ENCODE data around the gene CSRNP3.

CSRNP3 gene

DNA sequence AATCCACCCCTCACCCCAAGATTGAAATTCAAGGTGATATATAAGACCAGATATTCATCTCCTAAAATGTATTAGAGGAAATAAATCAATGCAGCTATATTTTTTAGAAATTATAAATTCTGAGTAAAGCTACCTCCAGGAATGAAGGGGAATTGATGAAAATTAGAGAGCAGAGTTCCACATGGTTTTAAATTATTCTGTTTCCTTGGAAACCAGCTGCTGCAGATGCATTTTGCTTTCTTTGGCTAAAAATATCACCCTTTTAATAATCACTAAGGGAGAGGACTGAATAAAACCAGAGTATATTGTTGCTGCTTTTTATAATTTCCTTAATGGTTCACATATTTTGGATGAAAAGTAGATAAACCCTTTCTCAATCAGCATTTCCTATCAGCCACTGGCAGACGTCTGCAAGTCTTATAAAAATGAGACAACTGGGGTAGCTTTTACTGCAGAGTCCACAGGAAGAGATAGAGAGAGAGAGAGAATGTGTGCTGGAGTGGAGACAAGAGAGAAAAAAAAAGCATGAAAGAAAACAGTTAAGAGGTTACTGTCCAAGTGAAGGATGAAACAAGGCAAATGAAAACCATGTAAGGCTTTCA lies 2.0 kb downstream of the CSRNP3 start:
- no peak for DNase-seq

DNA sequence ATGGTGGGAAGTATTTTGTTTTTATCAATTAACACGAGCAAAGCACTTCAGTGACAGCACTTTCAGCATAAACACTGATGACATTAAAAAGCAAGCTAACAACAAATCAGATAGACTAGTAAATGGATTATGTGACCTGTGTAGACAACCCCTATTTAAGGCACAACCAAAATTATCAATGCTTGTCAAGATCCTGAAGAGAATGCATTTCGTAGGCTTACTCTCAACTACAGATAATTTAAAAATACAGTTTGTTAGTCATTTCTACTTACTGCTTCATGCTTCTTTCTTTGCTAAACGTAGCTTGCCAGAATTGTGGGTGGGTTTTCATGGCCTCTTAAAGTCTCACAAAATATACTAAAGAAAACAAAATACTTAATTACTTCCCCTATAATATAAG lies 3.4 kb downstream of the CSRNP3 start:
- no peak for DNase-seq

DNA sequence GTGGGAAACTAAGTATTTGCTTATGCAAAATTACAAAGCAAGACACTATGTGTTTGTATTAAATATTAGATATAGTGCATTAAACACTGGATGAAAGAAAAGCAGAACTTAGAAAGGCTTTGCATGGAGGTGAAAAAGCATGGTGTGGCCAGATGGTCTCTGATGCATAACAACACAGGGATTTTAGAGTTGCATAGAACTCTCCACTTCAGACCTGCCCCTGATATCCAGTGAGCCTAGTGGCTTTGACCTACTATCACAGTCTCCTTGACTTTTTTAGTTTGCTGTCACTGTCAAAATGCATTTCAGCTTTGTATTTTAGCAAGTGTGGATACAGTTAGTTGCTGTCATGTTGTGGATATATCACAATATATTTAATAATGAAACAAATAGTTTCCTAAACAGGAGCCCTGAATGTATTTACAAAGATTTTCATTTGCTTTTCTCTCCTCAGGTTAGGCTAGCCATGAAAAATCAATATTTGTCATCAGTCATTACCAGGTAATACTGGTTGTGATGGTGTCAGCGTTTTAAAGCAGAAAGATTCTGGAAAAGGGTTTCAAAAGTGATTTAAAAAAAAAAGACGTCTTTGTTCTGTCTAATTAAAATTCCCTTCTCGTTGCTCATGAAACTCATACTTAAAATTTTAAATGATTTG lies 5.2 kb downstream of the CSRNP3 start:
- no peak for DNase-seq

DNA sequence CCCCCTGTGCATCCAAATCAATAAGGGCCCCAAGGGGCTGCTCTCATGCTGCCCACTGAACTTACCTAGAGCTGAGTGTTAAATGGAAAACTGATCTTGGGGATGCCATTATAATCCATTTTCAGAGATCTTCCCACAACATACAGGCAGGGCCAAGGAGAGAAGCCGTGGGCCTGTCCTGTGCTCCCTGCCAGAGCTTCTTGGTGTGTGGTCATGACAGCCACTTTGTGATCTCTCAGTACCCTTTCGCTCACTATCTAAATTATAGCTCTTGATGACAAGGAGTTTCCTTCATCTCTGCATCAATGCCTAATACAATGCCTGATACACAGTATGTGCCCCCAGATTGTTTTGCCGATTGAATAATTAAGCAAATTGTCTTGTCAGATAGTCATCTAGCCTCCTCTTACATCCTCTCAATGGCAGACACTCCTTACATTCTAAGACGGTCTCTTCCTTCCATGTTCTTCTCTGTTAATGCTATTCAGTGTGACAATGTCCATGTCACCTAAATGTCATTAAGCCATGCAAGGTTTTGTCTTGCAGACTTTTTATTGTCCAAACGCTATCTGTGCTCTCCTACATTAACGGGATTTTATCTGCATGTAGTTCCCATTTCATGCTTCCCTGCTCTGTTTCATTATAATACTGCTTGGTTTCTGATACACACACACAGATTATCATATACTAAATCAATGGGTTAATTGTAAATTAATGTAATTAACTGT lies 5.9 kb downstream of the CSRNP3 start:
- DNase-seq: no peak

DNA sequence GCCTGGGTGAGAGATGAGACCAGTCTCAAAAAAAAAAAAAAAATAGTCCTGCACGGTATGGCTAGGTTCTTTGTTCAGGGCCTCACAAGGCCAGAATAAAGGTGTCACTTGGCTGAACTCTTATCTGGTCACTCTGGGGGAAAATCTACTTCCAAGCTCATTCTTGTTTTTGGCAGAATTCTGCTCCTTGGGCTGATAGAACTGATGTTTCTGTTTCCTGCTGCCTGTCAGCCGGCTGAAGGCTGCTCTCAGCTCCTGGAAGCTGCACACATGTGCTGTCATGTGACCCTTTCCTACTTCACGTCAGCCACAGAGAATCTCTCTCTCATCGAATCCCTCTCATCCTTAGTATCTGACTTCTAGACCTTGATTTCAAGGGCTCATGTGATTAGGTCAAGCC lies 10.4 kb downstream of the CSRNP3 start:
- DNase-seq: no peak

DNA sequence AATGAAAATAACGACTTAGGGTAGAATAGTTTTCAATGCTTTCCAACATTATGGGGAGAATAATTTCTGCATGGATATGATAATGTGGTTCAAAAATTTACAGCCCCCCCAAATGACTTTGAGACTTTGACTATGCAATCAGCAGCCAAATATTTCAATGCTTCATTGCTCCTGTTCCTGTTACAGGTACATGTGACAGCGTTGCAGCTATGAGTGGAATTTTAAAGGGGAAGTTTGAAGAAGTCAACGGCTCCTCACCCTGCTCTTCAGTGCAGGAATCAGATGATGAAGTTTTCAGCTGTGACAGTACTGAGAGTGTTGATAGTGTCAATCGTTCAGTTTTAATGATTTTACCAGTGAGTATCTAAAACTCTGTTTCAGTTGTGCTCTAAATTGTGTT lies 25.1 kb downstream of the CSRNP3 start:
- no peak for DNase-seq

DNA sequence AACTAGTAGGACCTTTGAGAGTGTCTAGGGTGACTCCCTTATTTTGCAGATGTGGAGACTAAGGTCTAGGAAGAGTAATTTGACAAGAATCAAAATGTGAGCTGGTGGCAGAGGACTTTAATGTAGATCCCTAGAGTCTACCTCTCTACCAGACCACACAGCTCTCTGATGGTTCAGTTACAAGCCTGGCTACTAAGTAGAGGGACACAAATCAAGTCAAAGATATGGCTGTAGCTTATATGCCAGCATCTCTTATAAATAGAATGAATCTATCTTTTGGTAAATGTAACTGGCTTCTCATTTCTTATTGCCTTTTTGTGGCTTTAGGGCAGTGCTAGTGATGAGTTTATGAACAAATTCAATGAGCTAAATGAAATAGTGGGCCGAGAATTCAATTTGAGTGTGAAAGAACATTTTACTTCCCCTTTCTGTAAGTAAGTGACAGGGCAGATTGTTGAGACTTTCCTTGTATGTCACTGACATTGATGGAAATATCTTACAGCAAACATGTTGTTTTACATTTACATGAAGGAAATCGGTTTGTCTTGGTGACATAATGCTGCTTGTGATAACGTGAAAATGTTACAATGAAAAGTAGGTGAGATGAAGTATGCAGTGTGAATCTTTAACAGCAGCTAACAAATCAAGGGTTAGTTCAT lies 28.3 kb downstream of the CSRNP3 start:
- DNase-seq: no peak

DNA sequence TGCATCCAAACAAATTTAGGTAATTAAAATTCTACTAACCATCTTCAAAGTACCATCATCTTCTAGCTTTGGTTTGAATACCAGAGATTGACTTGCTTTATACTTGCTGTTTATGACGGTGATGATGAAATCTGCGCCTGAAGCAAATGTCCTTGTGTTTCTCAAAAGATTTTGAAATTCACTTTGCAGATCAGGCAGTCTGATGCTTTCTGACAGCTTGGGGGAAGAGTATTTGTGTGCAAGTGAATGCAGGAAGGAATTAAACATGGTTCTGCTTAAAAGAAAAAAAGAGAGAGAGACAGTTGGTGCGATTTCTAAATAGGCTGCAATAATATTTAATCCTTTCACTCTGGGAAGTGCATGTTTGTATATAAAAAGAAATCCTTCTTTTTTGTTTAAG lies 29.6 kb downstream of the CSRNP3 start:
- no peak for DNase-seq

DNA sequence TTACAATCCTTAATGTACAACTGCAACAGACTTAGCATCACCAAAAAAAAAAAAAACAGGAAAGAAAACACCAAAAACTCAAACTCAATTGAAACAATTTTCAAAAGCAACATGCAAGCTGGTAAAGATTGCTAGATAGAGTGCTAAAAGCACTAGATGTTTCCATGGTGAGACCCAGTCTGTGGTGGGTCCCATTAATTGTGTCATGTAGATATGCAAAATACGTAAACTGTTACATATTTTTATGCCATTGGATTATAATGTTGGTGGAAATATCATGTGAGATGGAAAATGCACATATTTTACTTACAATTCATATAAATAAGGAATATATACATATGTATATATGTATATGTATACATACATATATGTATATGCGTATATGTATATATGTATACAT lies 30.5 kb downstream of the CSRNP3 start:
- DNase-seq: no peak

DNA sequence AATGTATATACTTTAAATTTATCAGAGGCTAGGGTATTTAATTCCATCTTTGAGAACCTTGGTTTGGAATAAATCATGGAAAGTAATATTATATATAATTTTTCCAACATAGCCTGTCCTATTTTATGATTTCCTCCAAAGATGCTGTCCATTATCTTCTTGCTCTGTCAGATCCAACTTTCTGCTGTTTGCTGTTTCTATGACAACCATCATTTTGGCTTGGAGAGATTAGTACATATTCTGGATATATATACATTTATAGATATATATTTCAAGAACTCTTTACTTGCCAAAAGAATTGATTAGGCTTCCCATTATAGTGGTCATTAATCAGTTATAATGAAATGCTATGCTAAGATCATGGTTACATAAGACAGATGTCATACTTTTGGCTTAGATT lies 31.3 kb downstream of the CSRNP3 start:
- no peak for DNase-seq

DNA sequence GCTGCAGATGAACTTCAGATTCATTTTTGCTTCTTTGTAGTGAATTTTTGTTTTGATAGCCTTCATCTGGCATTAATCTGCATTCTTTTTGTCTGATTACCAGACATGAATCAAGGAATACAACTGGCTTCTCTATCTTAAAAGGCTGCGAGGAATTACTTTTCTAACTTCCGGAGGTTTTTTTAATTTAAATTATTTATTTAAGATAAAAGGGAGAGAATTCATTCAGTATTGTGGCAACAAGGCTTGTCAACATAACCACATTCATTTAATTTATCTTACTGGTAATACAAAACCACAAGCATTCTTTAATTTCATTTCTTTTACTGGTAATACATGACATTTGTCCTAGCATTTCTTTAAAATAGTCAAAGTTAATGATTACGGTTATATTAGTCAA lies 36.0 kb downstream of the CSRNP3 start:
- DNase-seq: no peak

DNA sequence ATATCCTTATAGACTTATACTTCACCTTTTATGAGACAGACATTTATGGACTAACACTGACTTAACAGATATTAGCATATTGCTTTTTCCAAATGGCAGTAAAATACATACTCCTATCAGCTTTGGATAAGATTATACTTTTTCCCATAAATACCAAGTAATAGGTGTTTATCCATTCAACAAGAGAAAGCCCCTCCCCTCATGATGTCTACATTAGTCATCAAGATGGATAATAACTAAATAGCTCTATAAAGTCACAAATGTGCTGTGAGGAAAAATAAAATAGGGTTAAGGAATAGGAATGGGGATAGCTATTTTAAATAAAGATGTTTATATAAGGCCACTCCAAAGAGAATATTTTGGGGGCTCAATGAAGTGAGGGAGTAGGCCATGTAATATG lies 39.4 kb downstream of the CSRNP3 start:
- DNase-seq: no peak

DNA sequence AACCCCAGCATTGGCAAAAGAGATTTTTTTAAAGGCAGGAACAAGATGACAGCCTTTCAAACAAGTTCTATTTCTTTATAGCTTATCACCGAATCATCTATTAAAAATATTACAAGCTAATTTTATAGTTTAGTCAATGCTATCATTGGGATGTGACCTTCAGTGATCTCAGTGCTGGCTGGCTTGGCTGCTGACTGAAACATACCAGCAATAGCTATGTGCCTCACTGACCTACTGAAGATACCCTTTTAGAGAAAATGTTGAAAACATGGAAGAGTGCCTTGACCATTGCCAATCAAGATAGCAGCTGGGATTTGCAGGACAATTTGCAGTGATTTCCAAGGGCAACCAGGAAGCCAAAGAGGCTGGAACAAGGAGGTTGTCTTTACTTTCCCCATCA lies 44.0 kb downstream of the CSRNP3 start:
- DNase-seq: no peak

DNA sequence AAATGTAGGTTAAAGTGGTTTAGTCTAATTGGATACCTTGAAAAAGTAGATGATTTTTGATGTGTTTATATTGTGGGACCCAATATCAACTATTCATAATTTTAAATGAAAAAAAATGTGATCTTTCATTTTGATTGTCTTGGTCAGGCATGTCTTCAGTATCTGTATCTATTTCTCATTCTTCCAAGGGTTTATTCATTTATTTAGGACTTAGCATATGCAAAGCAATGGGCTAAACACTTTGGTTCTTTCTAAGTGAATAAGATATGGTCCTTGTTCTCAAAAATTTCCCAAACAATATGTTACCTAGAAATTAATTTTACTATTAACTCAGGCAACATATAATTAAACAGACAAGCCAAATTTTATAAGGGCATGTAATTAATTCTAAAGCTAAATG lies 49.1 kb downstream of the CSRNP3 start:
- DNase-seq: no peak

DNA sequence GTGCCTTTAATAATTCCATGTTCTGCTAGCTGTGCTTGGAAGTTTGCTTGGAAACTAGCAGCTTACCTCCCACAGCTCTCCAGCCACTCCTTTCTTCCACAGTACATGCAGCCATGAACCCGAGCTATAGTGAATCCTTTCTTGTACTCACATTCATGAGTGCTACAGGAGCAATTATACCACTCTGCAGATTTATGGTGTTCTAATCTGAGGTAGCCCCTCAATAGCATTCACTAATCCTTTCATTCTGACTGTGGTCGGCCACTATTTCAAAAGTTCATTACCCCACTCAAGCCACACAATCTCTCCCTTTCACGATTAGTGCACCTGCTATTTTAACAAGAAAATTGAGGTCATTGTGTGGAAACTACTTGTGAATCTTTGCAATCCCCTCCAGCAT lies 53.2 kb downstream of the CSRNP3 start:
- DNase-seq: no peak

DNA sequence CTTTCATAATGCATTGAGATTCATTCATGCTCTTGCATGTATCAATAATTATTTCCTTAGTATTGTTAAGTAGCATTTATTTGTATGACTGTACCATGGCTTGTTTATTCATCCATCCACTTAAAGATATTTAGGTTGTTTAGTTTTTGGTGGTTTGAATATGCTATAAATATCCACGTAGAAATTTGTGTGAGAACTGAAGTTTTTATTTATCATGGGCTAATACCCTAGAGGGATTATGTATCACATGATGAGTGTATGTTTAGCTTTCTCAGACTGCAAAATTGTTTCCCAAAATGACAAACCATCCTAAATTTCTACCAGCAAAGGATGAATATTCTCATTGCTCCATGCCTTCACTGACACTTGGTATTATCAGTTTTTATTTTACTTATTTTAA lies 55.2 kb downstream of the CSRNP3 start:
- DNase-seq: no peak

DNA sequence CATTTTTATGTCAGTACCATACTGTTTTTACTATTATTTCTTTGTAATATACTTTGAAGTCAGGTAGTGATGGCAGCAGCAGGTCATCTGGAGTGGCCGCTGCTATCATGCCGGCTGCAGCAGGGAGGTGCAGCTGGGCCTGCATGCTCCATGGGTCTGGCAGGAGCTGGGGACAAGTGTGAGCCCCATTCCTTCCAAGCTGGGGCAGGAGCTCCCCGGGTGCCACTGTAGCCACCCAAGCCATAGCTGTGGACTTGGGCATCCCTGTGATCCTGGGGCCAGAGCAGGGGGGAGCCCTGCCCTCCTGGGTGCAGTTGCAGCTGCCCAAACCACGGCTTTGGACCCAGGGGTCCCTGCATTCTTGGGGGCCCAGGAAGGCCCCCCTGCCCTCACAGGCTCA lies 59.2 kb downstream of the CSRNP3 start:
- DNase-seq: no peak

DNA sequence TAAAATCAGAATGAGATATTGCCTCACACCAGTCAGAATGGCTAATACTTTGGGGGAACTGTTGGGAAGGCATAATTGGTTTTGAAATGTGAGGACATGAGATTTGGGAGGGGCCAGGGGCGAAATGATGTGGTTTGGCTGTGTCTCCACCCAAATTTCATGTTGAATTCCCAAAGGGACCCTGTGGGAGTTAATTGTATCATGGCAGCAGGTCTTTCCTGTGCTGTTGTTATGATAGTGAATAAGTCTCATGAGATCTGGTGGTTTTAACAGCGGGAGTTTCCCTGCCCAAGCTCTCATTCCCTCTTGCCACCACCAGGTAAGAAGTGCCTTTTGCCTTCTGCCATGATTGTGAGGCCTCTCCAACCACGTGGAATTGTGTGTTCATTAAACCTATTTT lies 59.6 kb downstream of the CSRNP3 start:
- no peak for DNase-seq

DNA sequence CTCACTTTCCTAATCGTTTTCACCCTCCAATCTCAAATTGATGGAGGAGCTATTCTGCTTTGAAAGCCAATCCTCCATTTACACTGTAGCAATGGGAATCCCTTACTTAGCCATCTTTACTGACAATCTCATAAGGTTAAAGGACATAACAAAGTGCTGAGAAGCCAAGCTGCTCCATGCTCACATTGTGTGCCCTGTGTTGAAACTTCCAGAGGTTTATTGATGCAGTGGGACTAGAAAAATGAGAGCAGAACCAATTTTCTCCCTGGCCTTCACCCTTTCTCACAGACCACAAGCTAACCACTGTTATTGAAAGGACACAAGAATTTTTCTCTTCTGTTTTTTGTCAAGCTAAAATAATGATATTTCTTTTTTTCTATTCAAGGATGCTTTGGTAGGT lies 63.8 kb downstream of the CSRNP3 start:
- no peak for DNase-seq

DNA sequence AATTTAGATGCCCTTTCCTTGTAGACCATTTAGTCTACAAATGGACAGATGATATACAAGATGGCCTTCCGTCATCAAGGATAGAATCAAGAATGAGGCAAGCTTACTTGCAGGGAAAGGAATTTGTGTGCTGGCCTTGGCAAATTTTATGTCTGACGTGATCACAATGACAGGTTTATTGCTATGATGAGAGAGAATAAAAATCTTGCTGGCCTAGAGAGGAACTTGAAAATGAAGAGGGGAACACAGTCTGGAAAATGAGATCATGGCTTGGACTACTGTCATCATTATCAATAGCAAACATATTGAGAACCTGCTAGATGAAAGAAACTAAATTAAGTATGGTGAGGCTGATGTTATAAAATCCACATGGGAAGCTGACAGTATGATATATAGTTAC lies 66.0 kb downstream of the CSRNP3 start:
- no peak for DNase-seq

DNA sequence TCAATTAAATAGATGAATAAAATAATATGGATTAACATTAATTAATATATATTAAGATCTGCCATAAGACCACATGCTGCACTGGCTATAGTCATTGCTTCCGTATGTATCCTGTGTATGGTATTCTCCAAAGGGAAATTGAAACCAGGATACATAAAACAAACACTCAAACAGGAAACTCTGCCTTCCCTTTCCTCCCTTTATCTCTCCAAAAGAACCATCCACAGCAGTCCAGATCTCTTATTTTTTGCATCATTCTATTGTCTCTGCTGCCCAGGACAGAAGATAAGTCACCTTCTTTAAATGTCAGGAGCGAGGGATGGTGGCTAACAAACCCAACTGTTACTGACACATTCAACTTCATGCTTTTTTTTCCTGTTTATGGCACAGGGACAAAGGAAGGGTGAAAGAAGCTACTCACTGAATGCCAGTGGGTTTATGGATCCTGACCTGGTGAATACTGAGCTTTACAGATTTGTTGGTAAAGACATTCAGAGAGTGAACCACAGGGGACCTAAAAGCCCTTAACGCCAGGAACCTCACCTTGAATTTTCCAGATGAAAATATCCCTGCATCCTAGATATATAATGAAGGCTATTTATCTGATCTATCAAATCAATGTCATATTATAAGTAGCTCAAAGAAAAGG lies 67.5 kb downstream of the CSRNP3 start:
- no peak for DNase-seq

DNA sequence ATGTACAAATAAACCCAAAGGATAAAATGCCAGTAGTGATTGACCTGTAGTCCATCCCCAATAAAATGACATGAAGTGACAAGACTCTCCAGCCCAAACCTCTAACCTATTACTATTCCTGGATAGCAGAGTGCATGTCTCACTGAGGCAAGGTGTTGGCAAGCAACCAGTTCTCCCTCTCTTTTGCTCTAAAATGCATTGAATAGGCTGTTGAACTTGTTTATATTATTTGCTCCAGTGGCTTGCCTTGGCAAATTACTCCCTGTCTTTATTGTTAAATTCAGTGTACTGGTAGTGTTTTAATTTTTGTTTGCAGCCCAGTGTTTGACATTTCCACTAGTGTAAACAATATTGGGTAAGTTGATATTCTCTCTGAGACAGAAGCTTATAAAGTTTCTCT lies 70.5 kb downstream of the CSRNP3 start:
- DNase-seq: no peak

DNA sequence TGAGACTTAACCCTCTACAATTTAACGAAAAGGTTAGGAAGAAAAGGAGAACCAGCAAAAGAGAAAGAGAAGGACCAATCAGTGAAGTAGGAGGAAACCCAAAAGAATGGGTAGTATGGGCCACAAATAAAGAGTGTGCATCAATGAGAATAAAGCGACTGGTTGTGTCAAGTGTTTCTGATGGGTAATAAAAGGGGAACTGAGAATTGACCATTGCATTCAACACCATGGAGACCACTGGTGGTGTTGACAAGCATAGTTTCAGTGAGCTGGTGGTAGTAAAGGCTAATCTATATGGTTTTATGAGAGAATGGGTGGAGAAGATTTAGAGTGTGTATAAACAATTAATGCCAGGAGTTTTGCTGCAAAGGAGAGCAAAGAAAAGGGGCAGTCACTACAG lies 75.4 kb downstream of the CSRNP3 start:
- no peak for DNase-seq

DNA sequence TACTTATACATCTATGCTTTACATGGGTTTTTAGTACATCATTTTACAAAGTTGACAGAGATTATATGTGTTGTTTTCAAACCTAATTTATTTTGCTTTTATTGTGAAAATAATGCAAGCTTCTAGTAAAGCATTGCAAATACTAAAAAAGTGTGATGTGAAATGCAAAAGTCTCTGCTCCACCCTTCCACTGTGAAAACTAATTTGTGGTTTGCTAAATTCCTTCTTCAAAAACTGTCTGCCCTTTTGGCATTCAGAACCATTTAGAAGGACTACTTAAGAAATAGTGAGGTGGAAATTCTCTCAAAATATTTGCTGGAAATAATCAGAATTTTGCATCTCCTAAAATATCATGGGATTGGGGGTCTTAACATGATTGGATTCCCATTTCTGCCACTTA lies 78.4 kb downstream of the CSRNP3 start:
- no peak for DNase-seq

Measured in NCI-H1436 treated with DMSO at 0.1 percent for 48 hours (cell line).